Fibroblast of skin of back (primary cell): ENCODE results near the gene GDF10.

ENCODE experiments used
- DNase-seq: peaks from one replicate; pipeline ENCODE4 v3.0.0-alpha.2; 2013

GDF10 gene

GRCh38 chr10:47294501-47294900 is 5.5 kb upstream of the GDF10 start:
- DNase-seq, result no peak

- no peak for DNase-seq
These were observed 4.6 kb upstream of the GDF10 start for GRCh38 chr10:47295411-47295810.

DNA sequence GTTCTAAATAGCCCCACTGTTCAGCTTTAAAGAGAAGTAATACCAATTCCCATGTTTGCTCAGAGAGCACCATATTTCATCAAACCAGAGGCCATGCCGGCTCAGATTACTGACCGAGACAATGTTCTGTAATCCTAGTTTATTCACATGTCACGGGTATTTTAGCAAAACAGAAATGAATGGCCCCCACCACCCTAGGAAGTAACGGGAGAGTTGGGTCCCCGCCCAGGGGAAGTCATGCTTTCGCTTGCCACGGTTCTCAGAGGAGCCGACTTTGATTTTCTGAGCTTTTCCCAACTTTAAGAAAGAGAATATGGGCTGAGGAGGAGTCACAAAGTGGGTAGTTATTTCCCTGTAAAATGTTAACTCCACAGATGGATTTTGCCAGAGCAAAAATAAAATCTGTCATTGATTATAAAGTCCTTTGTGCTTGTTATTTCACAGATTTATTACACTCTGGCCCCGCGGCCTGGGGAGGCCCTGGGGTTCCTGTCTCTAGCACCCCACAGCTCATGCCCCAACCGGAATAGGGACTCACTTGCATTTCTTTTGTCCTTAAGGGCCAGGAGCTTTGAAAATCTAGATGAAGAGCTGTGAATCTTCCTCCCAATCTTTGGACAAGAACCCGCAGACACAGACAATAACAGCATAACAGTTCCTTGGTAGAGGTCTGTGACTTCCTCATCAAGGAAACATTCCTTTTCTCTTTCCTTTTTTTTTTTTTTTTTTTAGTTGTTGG is 3.7 kb upstream of the GDF10 start:
- no peak for DNase-seq

GRCh38 chr10:47296941-47297340 is 3.1 kb upstream of the GDF10 start:
- DNase-seq, result no peak

GRCh38 chr10:47297866-47298540 is 2.0 kb upstream of the GDF10 start:
- DNase-seq, result no peak

DNA sequence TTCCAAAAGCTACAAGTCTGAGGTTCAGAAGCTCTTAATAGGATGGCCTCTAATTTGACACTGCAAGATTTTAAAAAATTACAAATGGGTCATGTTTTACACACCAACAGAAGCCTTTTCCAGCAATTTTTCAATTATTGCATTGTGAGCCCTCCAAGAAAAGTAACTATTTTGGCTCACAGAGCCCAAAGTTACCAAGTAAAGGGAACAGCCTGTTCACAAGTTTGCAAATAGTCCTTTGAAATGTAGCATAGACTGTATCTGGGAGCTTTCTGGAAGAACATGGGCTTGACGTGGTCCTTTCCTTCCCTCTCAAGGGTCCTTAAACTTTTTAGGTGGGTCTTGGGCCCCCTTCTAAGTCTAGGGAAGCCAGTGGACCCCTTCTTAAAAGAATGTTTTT is 1.3 kb upstream of the GDF10 start:
- DNase-seq, result no peak

- DNase-seq, result no peak
These were observed 483 bp downstream of the GDF10 start for GRCh38 chr10:47300429-47300931.

GRCh38 chr10:47301833-47302232 is 1.8 kb downstream of the GDF10 start:
- no peak for DNase-seq

- DNase-seq, result no peak
These were observed 3.1 kb downstream of the GDF10 start for GRCh38 chr10:47303105-47303504.

DNA sequence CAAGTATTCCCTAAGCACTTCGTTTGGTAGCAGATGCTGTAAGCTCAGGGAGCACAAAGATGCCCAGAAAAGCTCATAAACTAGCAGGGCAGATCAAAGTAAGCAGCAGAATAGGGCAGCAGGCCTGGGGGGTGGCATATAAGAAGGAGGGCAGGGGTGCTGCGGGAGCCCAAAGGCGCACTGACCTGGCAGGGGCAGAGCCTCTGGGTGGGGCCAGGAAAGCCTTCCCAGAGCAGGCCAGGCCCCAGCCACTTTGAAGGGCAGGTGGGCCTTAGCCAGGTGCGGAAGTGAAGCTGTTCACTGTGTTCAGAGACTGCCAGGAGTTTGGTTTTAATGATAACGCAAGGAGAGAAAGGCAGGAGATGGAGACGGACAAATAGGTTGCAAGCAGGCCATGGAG is 3.9 kb downstream of the GDF10 start:
- no peak for DNase-seq

- no peak for DNase-seq
These were observed 5.6 kb downstream of the GDF10 start for GRCh38 chr10:47305566-47305965.

- no peak for DNase-seq
These were observed 6.6 kb downstream of the GDF10 start for GRCh38 chr10:47306387-47307210.

DNA sequence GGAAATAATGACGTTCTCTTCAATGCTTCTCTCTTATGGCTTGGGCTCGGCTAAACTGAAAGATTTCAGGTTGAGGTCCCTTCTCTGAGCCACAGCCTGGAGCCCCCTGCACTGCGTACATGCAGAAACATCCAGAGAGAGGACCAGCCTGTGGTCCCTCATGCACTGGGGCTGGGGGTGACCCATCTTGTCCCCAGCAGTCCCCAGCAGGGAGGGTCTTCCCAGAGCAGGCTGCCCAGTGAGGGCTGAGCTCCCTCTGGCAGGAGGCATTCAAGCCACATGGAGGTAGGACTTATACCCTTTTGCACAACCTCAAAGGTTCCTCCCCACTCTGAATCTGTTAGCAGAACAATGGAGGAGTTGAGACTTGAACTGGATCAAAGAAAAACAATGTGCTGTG is 7.4 kb downstream of the GDF10 start:
- DNase-seq, result no peak

GRCh38 chr10:47308775-47309174 is 8.8 kb downstream of the GDF10 start:
- DNase-seq, result no peak

- DNase-seq, result no peak
These were observed 9.6 kb downstream of the GDF10 start for GRCh38 chr10:47309408-47310089.

- no peak for DNase-seq
These were observed 10.1 kb downstream of the GDF10 start for GRCh38 chr10:47310090-47310505.

- DNase-seq, result no peak
These were observed 11.4 kb downstream of the GDF10 start for GRCh38 chr10:47311193-47311931.

GRCh38 chr10:47311932-47312662 is 12.1 kb downstream of the GDF10 start:
- DNase-seq, result peak; percentile 67

GRCh38 chr10:47312663-47312995 is 12.6 kb downstream of the GDF10 start:
- DNase-seq, result no peak

GRCh38 chr10:47314416-47314970 is 14.5 kb downstream of the GDF10 start:
- no peak for DNase-seq

DNA sequence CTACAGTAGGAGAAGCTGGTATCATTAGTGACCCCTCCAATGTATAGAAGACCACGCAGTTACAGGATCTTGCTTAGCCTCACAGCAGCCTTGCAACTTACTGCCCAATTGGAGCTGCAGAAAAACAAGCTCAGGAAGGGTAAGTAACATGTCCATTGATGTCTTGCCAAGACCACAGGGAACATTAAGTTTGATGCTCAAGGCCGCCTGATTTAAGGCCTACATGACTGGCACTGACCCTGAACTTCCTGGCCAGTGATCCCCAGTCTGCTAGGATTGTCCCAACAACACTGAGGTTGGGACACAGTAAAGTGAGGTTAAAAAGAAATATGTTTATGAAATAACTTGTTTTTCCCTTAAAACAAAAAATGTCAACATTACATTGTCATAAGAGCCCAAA is 15.4 kb downstream of the GDF10 start:
- no peak for DNase-seq
